K562 (cell line): Measurements from ENCODE around the gene HSD17B12.

Source experiments
- ADNP ChIP-seq: fragments of 200-800 bp; sonication (Bioruptor generic); IDR thresholded peaks from 2 replicates; pipeline ENCODE4 v1.6.1; 2016; ENCODE audit warnings: missing genetic modification characterization, missing compliant biosample characterization
- EGR1 ChIP-seq: fragments of 450-650 bp; conservative IDR thresholded peaks from 2 replicates; pipeline ENCODE4 v1.6.1; 2017; ENCODE audit warnings: mild to moderate bottlenecking
- SIN3B ChIP-seq: fragments of 450-650 bp; IDR thresholded peaks from 2 replicates; pipeline ENCODE4 v1.6.1; 2017; ENCODE audit warnings: low read depth, mild to moderate bottlenecking, moderate library complexity
- SRSF1 ChIP-seq: fragments of 200-400 bp; formaldehyde crosslinking; IDR thresholded peaks from 2 replicates; pipeline ENCODE4 v1.6.1; 2017; ENCODE audit warnings: mild to moderate bottlenecking, low read depth, low read length, moderate library complexity
- TCF7L2 ChIP-seq: fragments of 150-350 bp; IDR thresholded peaks from 2 replicates; pipeline ENCODE4 v1.6.1; 2016; ENCODE audit warnings: low read depth, mild to moderate bottlenecking, low read length, moderate library complexity
- ZBTB1 ChIP-seq: sonication (generic); formaldehyde crosslinking; IDR thresholded peaks from 2 replicates; pipeline ENCODE4 v1.8.1; 2023; ENCODE audit warnings: missing genetic modification reagents, low read depth, mild to moderate bottlenecking, borderline replicate concordance
- ZNF3 ChIP-seq: fragments of 250-450 bp; sonication (Bioruptor Pico); IDR thresholded peaks from 2 replicates; pipeline ENCODE4 v1.5.0; 2021; ENCODE audit warnings: mild to moderate bottlenecking, moderate library complexity
- ZNF609 ChIP-seq: sonication (generic); formaldehyde crosslinking; IDR thresholded peaks from 2 replicates; pipeline ENCODE4 v1.8.1; 2023; ENCODE audit warnings: missing genetic modification reagents, mild to moderate bottlenecking, borderline replicate concordance
- TF ChIP-seq, protein P1 (sequence below), 3 experiments: IDR thresholded peaks in 2 of 3; conservative IDR thresholded peaks in 1 of 3; 2 replicates each; pipeline ENCODE4 v1.5.1; 2011 to 2012; ENCODE audit warnings: low read length in 3 of 3, mild to moderate bottlenecking in 3 of 3, control low read depth in 2 of 3, improper control_type of control experiment in 1 of 3, inconsistent platforms in 1 of 3, low read depth in 1 of 3, mixed read lengths in 1 of 3, moderate library complexity in 1 of 3; ENCODE audit not compliant: insufficient read depth in 2 of 3

DNA sequence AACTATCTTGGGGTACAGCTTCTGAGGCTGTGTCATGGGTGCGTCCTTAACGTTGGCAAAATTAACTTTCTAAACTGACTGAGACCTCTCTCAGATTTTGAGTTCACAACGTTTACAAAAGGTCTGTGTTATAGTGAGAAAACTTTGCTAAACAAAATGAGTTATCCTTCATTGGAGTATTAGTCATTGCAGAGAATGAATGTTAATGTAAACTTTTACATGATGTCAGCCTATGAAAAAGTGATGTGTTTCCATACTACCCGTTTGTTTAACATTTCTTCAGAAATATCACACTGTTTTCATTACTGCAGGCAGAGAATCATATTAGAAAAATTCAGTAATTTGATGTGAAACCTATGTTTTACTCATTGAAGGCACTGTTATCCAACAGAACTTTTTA is 32.1 kb downstream of the HSD17B12 start:
- TF ChIP-seq ZNF3 (no peak), ZNF609 (CRISPR knock-in tag) (no peak), TCF7L2 (no peak), SRSF1 (no peak), EGR1 (no peak), ZBTB1 (no peak), ADNP (tag) (no peak), SIN3B (no peak)
- TF ChIP-seq, protein P1, sequence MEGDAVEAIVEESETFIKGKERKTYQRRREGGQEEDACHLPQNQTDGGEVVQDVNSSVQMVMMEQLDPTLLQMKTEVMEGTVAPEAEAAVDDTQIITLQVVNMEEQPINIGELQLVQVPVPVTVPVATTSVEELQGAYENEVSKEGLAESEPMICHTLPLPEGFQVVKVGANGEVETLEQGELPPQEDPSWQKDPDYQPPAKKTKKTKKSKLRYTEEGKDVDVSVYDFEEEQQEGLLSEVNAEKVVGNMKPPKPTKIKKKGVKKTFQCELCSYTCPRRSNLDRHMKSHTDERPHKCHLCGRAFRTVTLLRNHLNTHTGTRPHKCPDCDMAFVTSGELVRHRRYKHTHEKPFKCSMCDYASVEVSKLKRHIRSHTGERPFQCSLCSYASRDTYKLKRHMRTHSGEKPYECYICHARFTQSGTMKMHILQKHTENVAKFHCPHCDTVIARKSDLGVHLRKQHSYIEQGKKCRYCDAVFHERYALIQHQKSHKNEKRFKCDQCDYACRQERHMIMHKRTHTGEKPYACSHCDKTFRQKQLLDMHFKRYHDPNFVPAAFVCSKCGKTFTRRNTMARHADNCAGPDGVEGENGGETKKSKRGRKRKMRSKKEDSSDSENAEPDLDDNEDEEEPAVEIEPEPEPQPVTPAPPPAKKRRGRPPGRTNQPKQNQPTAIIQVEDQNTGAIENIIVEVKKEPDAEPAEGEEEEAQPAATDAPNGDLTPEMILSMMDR (IDR thresholded peaks at IDR 0.05 in 2 of 3, conservative IDR thresholded peaks at IDR 0.05 in 1 of 3; ENCODE audit: insufficient read depth in 2 of 3, low read depth in 1 of 3, low read length in 3 of 3) = no peak
